HepG2 (cell line): Measurements from ENCODE around the gene NKIRAS1. TPM values are rescaled to one million over a fixed set of nuclear protein-coding genes. Genes with fewer than 3 reads are reported as not detected.

ENCODE experiments used
- ATAC-seq: fragments of 200-7000 bp; cut with Tn5 transposase; 3 replicates; pipeline ENCODE4 v1.9.1; 2020; ENCODE audit warnings: mild to moderate bottlenecking, moderate library complexity
- BruUV-seq: library from RNA; stranded (reverse); fragments of 400-500 nt; replicated peaks from 2 replicates; lab custom pipeline; 2021; lab: Mats Ljungman, UMichigan
- CTCF ChIA-PET: fragments of 300-600 bp; formaldehyde crosslinking; extraction: SDS; loops from one replicate; lab custom pipeline; 2021; ENCODE audit warnings: low total read pairs, inconsistent platforms, low intra/inter-chr PET ratio; lab: Yijun Ruan, JAX
- POLR2A ChIA-PET: fragments of 350-600 bp; sonication (Branson Sonifier 250); formaldehyde crosslinking; loops from one replicate; lab custom pipeline; 2020; ENCODE audit warnings: antibody characterized with exemption, inconsistent platforms; lab: Yijun Ruan, JAX
- DNase-seq: peaks from one replicate; pipeline ENCODE4 v3.0.0-alpha.2; 2015; ENCODE audit warnings: low spot score
- FAIRE-seq: peaks from 3 replicates; lab custom pipeline; 2011; peaks lifted over from hg19 to GRCh38; lab: Jason Lieb, UNC
- H2AFZ ChIP-seq: one replicate; pipeline ENCODE4 v1.6.1; 2011; ENCODE audit warnings: low read length, inconsistent platforms
- H3K27ac ChIP-seq: fragments of 300-600 bp; 3 replicates; pipeline ENCODE4 v1.8.0; 2011; ENCODE audit warnings: mixed run types, mild to moderate bottlenecking, mixed read lengths, low read length, inconsistent platforms; ENCODE audit not compliant: insufficient read depth; ENCODE audit errors: extremely low read length
- H3K27me3 ChIP-seq, 2 experiments: fragments of 200-600 bp in 1 of 2; 2 replicates in 1 of 2; 3 replicates in 1 of 2; pipeline versions ENCODE4 v1.6.0 to v1.8.0; 2011; ENCODE audit warnings: low read length in 2 of 2, mild to moderate bottlenecking in 2 of 2, moderate library complexity in 2 of 2, inconsistent platforms in 1 of 2; ENCODE audit not compliant: insufficient read depth in 2 of 2, control insufficient read depth in 1 of 2
- H3K36me3 ChIP-seq, 2 experiments: fragments of 200-600 bp in 1 of 2; replicated peaks in 1 of 2; 2 replicates in 1 of 2; 3 replicates in 1 of 2; pipeline versions ENCODE4 v1.5.1 to v1.8.0; 2011; ENCODE audit warnings: low read length in 2 of 2, inconsistent platforms in 1 of 2; ENCODE audit not compliant: insufficient read depth in 2 of 2, control insufficient read depth in 1 of 2
- H3K4me1 ChIP-seq: 2 replicates; pipeline ENCODE4 v1.5.1; 2012; ENCODE audit warnings: low read length, inconsistent platforms; ENCODE audit not compliant: insufficient read depth
- H3K4me2 ChIP-seq: 2 replicates; pipeline ENCODE4 v1.6.0; 2011; ENCODE audit warnings: low read depth, low read length, inconsistent platforms
- H3K4me3 ChIP-seq, 3 experiments: fragments of 200-600 bp in 1 of 3; sonication (generic), shearing (Covaris generic) in 1 of 3; replicated peaks in 1 of 3; 2 replicates each; pipeline ENCODE4 v1.5.1; 2011 to 2016; ENCODE audit warnings: low read length in 3 of 3, inconsistent platforms in 2 of 3, low read depth in 2 of 3, mild to moderate bottlenecking in 2 of 3, control low read depth in 1 of 3, mixed read lengths in 1 of 3; ENCODE audit not compliant: insufficient read depth in 1 of 3
- H3K79me2 ChIP-seq: one replicate; pipeline ENCODE4 v1.6.1; 2011; ENCODE audit warnings: low read length, inconsistent platforms; ENCODE audit not compliant: insufficient read depth
- H3K9ac ChIP-seq: 2 replicates; pipeline ENCODE4 v1.6.0; 2011; ENCODE audit warnings: mild to moderate bottlenecking, low read depth, low read length, inconsistent platforms; ENCODE audit not compliant: insufficient read depth
- H3K9me3 ChIP-seq: 2 replicates; pipeline ENCODE4 v1.5.1; 2012; ENCODE audit warnings: mild to moderate bottlenecking, low read length
- H4K20me1 ChIP-seq: 2 replicates; pipeline ENCODE4 v1.6.0; 2011; ENCODE audit warnings: inconsistent platforms, mild to moderate bottlenecking, low read length, moderate library complexity; ENCODE audit not compliant: insufficient read depth
- ATM ChIP-seq: fragments of 450-650 bp; IDR thresholded peaks from 2 replicates; pipeline ENCODE4 v1.7.1; 2017; ENCODE audit warnings: mild to moderate bottlenecking, borderline replicate concordance
- CCDC6 ChIP-seq: sonication (generic); formaldehyde crosslinking; IDR thresholded peaks from 2 replicates; pipeline ENCODE4 v1.8.1; 2022; ENCODE audit warnings: mild to moderate bottlenecking, missing genetic modification reagents, moderate library complexity
- FOSL2 ChIP-seq: sonication (generic); formaldehyde crosslinking; IDR thresholded peaks from 2 replicates; pipeline ENCODE4 v1.4.0; 2020; ENCODE audit warnings: missing genetic modification reagents
- GTF3A ChIP-seq: sonication (generic); formaldehyde crosslinking; conservative IDR thresholded peaks from 2 replicates; pipeline ENCODE4 v1.4.0; 2020; ENCODE audit warnings: mild to moderate bottlenecking, missing genetic modification reagents
- LBX2 ChIP-seq: sonication (generic); formaldehyde crosslinking; IDR thresholded peaks from 2 replicates; pipeline ENCODE4 v1.5.0; 2020; ENCODE audit warnings: missing genetic modification reagents, mild to moderate bottlenecking, borderline replicate concordance
- ZBTB40 ChIP-seq, 2 experiments: fragments of 450-650 bp in 1 of 2; sonication (generic) in 1 of 2; formaldehyde crosslinking in 1 of 2; IDR thresholded peaks; 2 replicates each; pipeline versions ENCODE4 v1.6.1 to v1.8.0; 2016 to 2022; ENCODE audit warnings: antibody characterized with exemption in 1 of 2, mild to moderate bottlenecking in 1 of 2, missing genetic modification reagents in 1 of 2
- ZNF549 ChIP-seq: sonication (generic); formaldehyde crosslinking; IDR thresholded peaks from 2 replicates; pipeline ENCODE4 v1.5.0; 2020; ENCODE audit warnings: missing genetic modification reagents
- ZNF614 ChIP-seq: IDR thresholded peaks from 2 replicates; pipeline ENCODE4 v1.6.1; 2018; ENCODE audit warnings: missing biosample characterization, missing genetic modification reagents, inconsistent platforms, borderline replicate concordance
- ZSCAN12 ChIP-seq: sonication (generic); formaldehyde crosslinking; IDR thresholded peaks from 2 replicates; pipeline ENCODE4 v1.9.0; 2021; ENCODE audit warnings: mild to moderate bottlenecking, missing genetic modification reagents
- WGBS: methylation state at CpG from one replicate; pipeline ENCODE4 v1.1.6; 2017; ENCODE audit warnings: low lambda C conversion rate; 5-methylcytosine and 5-hydroxymethylcytosine counted together
- in situ Hi-C: cut with HindIII; loops from 2 replicates; pipeline ENCODE4 v1.10.0; 2017; ENCODE audit warnings: low pct_unique_long_range_greater_than_20kb; ENCODE audit not compliant: extremely low pct_ligation_motif_present
- intact Hi-C: fragments of 100-400 bp; cut with micrococcal nuclease; formaldehyde crosslinking; loops from one replicate; pipeline ENCODE4 v1.10.0; 2022; ENCODE audit not compliant: unreplicated experiment
- polyA plus RNA-seq, 8 experiments: library from polyadenylated mRNA; depleted of rRNA in 3 of 8; stranded (reverse) in 7 of 8; unstranded in 1 of 8; fragments of >200 nt; fragmentation: Illumina TruSeq in 4 of 8; extraction: Trizol in 4 of 8; gene quantifications; 2 replicates each; pipeline versions ENCODE4 v1.2.1 to v1.2.3, GENCODE V29; 2011 to 2016; ENCODE audit warnings: low read depth in 4 of 8, missing spikeins in 1 of 8, mixed read lengths in 1 of 8; ENCODE audit not compliant: insufficient read depth in 1 of 8
- total RNA-seq, 5 experiments: library from RNA; depleted of rRNA; stranded (reverse); fragments of >200 nt; fragmentation: Illumina TruSeq; extraction: Trizol; gene quantifications; 2 replicates each; pipeline ENCODE4 v1.2.3, GENCODE V29; 2016; ENCODE audit warnings: low read depth in 1 of 5
- TF ChIP-seq, protein P1 (sequence below): sonication (generic); formaldehyde crosslinking; IDR thresholded peaks from 2 replicates; pipeline ENCODE4 v1.5.0; 2020; ENCODE audit warnings: mild to moderate bottlenecking, missing genetic modification reagents, borderline replicate concordance

NKIRAS1 gene
- total and polyA plus RNA-seq, 2 of the 13 experiments (the other 11 are each of a cell fraction or from before 2014, with no cell fraction given), result 4.3 to 8.0 TPM

DNA sequence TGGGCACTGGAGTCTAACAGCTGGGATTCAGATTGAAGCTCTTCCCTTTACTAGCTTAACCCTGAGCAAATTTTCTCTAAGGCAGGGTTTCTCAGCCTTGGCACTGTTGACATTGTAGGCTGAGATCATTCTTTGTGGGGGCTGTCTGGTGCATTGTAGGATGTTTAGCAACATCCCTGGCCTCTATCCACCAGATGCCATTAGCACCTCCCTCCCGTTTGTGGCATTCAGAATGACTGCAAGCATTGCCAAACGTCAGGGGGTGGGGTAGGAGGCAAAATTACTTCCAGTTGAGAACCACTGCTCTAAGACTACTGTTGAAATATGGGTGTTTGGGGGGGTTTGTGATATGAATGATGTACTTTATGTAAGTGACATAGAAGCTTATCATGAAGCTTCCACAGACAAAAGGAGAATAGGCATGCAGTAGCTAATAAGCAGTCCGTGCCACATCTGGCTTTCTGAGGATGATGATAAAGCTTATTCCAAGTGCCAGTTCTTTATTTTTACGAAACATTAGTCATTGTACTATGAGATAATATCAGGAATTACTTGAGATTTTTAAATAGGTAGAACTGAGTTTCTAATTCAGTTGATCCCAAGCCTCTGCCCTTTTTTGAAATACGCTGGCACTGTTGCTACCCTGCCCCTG lies 39.3 kb downstream of the NKIRAS1 start:
- no peak overlapping the region for H3K27ac ChIP-seq

More for the DNA sequence above, 39.3 kb downstream of the NKIRAS1 start:
- H4K20me1 ChIP-seq, result 0 out of 2 replicates have a peak, but pooled peaks cover 3% of the 10 kb centered on the region
- DNase-seq, result peak; percentile 25
- H2AFZ ChIP-seq, result no peak overlapping the region
- no peaks in the 10 kb centered on the region for H3K9me3 ChIP-seq
- ChIA-PET POLR2A (no interaction called here), CTCF (no interaction called here)
- FAIRE-seq, result no peak
- no peak overlapping the region for H3K4me2 ChIP-seq
- peaks cover 5% of the 10 kb centered on the region for H3K79me2 ChIP-seq
- no peak overlapping the region for H3K4me3 ChIP-seq
- H3K9ac ChIP-seq, result no peak overlapping the region
- intact Hi-C loops, result no loop called here
- no peaks in the 10 kb centered on the region; the same call in 1 of the 2 replicates for H3K4me1 ChIP-seq
- WGBS, result 92% methylated on average over 5 of the region's 5 CpGs
- no TSS peak for BruUV-seq
- H3K27me3 ChIP-seq, result no peaks in the 10 kb centered on the region
- TF ChIP-seq ZSCAN12 (no peak), FOSL2 (CRISPR knock-in tag) (no peak), ZBTB40 (IDR thresholded peaks at IDR 0.05) (no peak), ZBTB40 (CRISPR knock-in tag; IDR thresholded peaks at IDR 0.05) (no peak), ATM (no peak), GTF3A (CRISPR knock-in tag) (no peak), ZNF549 (CRISPR knock-in tag) (no peak), CCDC6 (no peak), ZNF614 (CRISPR knock-in tag) (no peak), LBX2 (CRISPR knock-in tag) (no peak)
- TF ChIP-seq, protein P1, sequence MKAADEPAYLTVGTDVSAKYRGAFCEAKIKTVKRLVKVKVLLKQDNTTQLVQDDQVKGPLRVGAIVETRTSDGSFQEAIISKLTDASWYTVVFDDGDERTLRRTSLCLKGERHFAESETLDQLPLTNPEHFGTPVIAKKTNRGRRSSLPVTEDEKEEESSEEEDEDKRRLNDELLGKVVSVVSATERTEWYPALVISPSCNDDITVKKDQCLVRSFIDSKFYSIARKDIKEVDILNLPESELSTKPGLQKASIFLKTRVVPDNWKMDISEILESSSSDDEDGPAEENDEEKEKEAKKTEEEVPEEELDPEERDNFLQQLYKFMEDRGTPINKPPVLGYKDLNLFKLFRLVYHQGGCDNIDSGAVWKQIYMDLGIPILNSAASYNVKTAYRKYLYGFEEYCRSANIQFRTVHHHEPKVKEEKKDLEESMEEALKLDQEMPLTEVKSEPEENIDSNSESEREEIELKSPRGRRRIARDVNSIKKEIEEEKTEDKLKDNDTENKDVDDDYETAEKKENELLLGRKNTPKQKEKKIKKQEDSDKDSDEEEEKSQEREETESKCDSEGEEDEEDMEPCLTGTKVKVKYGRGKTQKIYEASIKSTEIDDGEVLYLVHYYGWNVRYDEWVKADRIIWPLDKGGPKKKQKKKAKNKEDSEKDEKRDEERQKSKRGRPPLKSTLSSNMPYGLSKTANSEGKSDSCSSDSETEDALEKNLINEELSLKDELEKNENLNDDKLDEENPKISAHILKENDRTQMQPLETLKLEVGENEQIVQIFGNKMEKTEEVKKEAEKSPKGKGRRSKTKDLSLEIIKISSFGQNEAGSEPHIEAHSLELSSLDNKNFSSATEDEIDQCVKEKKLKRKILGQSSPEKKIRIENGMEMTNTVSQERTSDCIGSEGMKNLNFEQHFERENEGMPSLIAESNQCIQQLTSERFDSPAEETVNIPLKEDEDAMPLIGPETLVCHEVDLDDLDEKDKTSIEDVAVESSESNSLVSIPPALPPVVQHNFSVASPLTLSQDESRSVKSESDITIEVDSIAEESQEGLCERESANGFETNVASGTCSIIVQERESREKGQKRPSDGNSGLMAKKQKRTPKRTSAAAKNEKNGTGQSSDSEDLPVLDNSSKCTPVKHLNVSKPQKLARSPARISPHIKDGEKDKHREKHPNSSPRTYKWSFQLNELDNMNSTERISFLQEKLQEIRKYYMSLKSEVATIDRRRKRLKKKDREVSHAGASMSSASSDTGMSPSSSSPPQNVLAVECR (CRISPR knock-in tag), result no peak
- TF ChIP-seq, all 625 proteins: peak for 0
- no peak for ATAC-seq
- in situ Hi-C loops, result no loop called here
- no peaks in the 10 kb centered on the region; a peak in 1 of 5 replicates for H3K36me3 ChIP-seq
